ENCODE results near the gene RNF208. TPM values are rescaled to one million over a fixed set of nuclear protein-coding genes. Genes with fewer than 3 reads are reported as not detected.

Gene RNF208
- total and polyA plus RNA-seq, 3 donors from 2014 or later = 3.0 to 7.7 (median 4.1) TPM

- no peaks in the 10 kb centered on the region for H3K36me3 ChIP-seq (ENCODE audit: low read depth, missing control alignments)
- WGBS, 2 donors = 84 to 96% methylated on average over 4 to 10 of the region's 10 CpGs
- intact Hi-C loops (cut with DNase I; ENCODE audit: low total_unique reads) = loop anchor here (10.0 kb wide), 1 partner anchor 105 kb away; the partner anchor contains the start of gene DPP7
- H3K4me3 ChIP-seq = no peak overlapping the region
- no peak overlapping the region for H3K27ac ChIP-seq
- H3K4me1 ChIP-seq = peaks cover 29% of the 10 kb centered on the region
- H3K27me3 ChIP-seq = no peaks in the 10 kb centered on the region
- TF ChIP-seq POLR2A (IDR thresholded peaks at IDR 0.05) = no peak
- TF ChIP-seq, protein P1, sequence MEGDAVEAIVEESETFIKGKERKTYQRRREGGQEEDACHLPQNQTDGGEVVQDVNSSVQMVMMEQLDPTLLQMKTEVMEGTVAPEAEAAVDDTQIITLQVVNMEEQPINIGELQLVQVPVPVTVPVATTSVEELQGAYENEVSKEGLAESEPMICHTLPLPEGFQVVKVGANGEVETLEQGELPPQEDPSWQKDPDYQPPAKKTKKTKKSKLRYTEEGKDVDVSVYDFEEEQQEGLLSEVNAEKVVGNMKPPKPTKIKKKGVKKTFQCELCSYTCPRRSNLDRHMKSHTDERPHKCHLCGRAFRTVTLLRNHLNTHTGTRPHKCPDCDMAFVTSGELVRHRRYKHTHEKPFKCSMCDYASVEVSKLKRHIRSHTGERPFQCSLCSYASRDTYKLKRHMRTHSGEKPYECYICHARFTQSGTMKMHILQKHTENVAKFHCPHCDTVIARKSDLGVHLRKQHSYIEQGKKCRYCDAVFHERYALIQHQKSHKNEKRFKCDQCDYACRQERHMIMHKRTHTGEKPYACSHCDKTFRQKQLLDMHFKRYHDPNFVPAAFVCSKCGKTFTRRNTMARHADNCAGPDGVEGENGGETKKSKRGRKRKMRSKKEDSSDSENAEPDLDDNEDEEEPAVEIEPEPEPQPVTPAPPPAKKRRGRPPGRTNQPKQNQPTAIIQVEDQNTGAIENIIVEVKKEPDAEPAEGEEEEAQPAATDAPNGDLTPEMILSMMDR (IDR thresholded peaks at IDR 0.05) = no peak
- no peak for DNase-seq
- H3K9me3 ChIP-seq = no peaks in the 10 kb centered on the region
These were observed 2.2 kb downstream of the RNF208 start for GRCh38 chr9:137219757-137220316.

DNA sequence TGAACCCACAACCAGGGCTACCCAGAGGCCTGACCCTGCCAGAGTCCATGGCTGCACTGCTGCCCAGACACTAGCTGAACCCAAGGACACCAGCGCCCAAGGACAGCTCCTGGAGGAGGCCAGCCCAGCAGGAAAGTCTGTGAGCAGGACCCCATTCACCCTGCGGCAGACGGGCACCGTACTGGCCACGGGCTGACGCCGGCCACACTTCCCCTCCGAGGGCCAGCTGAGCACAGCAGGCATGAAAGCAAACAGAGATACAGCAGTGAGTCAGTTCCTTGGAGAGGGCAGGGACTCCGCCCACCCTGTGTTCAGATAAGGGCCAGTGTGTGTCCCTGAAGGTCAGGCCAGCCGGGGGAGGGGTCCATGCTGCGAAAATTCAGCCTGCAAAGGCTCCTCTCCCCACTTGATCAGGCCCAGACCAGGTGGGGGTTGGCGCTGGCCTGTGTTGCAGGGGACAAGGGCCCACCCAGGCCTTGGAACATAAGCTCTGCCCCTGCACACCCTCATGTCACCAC, 3.2 kb downstream of the RNF208 start:
- no peaks in the 10 kb centered on the region for H3K27me3 ChIP-seq
- no peaks in the 10 kb centered on the region for H3K36me3 ChIP-seq (ENCODE audit: low read depth, missing control alignments)
- peak; percentile 71 for DNase-seq
- intact Hi-C loops (cut with DNase I; ENCODE audit: low total_unique reads) = no loop called here
- H3K4me3 ChIP-seq = peak overlapping the region in 1 of 2 donors; percentile 54
- H3K9me3 ChIP-seq = no peaks in the 10 kb centered on the region
- H3K4me1 ChIP-seq = peaks cover 29% of the 10 kb centered on the region
- H3K27ac ChIP-seq = no peak overlapping the region
- 50 to 76% methylated on average over 4 to 12 of the region's 12 CpGs for WGBS, 2 donors
- TF ChIP-seq POLR2A (IDR thresholded peaks at IDR 0.05) = no peak
- TF ChIP-seq, protein P1 (IDR thresholded peaks at IDR 0.05) = no peak

GRCh38 chr9:137218212-137218753, 3.8 kb downstream of the RNF208 start:
- Histone ChIP-seq H3K4me3 (peak overlapping the region in 1 of 2 donors; percentile 54), H3K27ac (no peak overlapping the region)
- TF ChIP-seq, protein P1 (IDR thresholded peaks at IDR 0.05) = no peak
- no peak for TF ChIP-seq POLR2A (IDR thresholded peaks at IDR 0.05)

DNA sequence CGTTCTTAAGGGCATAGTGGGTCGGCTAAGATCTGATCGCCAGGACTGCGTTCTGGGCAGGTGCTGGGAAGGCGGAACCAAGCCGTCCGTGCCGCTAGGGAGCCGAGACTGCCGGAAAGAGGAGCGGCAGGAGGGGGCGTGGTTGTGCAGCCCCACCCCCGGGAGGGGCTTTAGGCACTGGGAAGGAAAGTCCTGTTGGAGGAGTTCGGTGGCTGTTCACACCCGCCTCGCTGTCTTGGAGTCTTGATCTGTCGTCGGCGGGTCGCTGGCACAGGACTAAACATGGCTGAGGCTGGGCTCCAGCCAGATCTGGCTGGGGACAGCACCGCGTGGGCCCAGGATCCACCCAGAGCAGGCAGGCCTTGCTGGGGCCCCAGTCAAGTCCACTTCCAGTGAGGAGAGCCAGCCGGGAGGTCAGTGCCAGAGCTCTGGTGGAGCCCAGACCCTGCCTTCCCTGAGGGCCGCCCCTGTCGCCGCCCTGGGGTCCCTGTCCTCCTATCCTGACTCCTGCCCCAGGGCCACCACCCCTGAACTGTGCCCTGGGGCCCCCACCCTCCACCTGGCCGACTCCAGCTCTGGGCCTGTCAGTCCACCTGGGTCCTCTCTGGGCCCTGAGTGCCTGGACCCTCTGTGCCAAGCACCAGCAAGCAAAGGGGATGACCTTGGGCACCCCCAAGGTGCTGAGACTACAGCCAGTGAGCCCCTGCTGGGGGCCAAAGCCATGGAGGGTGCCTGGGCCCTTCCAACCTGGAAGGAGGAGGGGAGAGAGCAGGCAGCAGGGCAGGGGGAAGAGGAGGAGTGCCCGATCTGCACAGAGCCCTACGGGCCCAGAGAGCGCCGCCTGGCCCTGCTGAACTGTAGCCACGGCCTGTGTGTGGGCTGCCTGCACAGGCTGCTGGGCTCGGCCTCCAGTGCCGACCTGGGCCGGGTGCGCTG, 4.5 kb downstream of the RNF208 start:
- peak overlapping the region in 1 of 2 donors; percentile 50 for H3K27ac ChIP-seq
- peak; percentile 91 for DNase-seq

More at GRCh38 chr9:137218212-137218753, 3.8 kb downstream of the RNF208 start:
- Histone ChIP-seq H3K27me3 (no peaks in the 10 kb centered on the region), H3K9me3 (no peaks in the 10 kb centered on the region), H3K36me3 (ENCODE audit: low read depth, missing control alignments) (no peaks in the 10 kb centered on the region), H3K4me1 (peaks cover 28% of the 10 kb centered on the region)
- DNase-seq = no peak
- 66 to 72% methylated on average over 13 to 30 of the region's 30 CpGs for WGBS, 2 donors
- intact Hi-C loops (cut with DNase I; ENCODE audit: low total_unique reads) = no loop called here

More for the DNA sequence above, 4.5 kb downstream of the RNF208 start:
- peak overlapping the region; percentile 15 to 54 for H3K4me3 ChIP-seq
- H3K36me3 ChIP-seq (ENCODE audit: low read depth, missing control alignments) = no peaks in the 10 kb centered on the region
- no peaks in the 10 kb centered on the region for H3K27me3 ChIP-seq
- peaks cover 21% of the 10 kb centered on the region for H3K4me1 ChIP-seq
- TF ChIP-seq, protein P1 (IDR thresholded peaks at IDR 0.05) = no peak
- TF ChIP-seq POLR2A (IDR thresholded peaks at IDR 0.05) = no peak
- 40 to 51% methylated on average over 14 to 36 of the region's 36 CpGs for WGBS, 2 donors
- intact Hi-C loops (cut with DNase I; ENCODE audit: low total_unique reads) = no loop called here
- no peaks in the 10 kb centered on the region for H3K9me3 ChIP-seq

Measured in testis (tissue), 3 donors.